Measurements from ENCODE around the gene TNFRSF19.

TNFRSF19 gene

GRCh38 chr13:23718996-23719395, 148.8 kb downstream of the TNFRSF19 start:
- Histone ChIP-seq H3K9ac (ENCODE audit: low read depth, low read length) (no peak overlapping the region), H3K4me1 (ENCODE audit: insufficient read depth, low read length) (peaks cover 6% of the 10 kb centered on the region; the same call in 1 of the 2 replicates), H3K9me3 (ENCODE audit: control insufficient read depth, insufficient read depth, low read length) (no peaks in the 10 kb centered on the region), H3K36me3 (ENCODE audit: insufficient read depth, low read length) (no peaks in the 10 kb centered on the region)

- Histone ChIP-seq H3K36me3 (ENCODE audit: insufficient read depth, low read length) (no peaks in the 10 kb centered on the region), H3K9me3 (ENCODE audit: control insufficient read depth, insufficient read depth, low read length) (no peaks in the 10 kb centered on the region), H3K9ac (ENCODE audit: low read depth, low read length) (no peak overlapping the region), H3K4me1 (ENCODE audit: insufficient read depth, low read length) (peaks cover 6% of the 10 kb centered on the region; the same call in 1 of the 2 replicates)
These were observed 152.7 kb downstream of the TNFRSF19 start for GRCh38 chr13:23722726-23723453.

- H3K36me3 ChIP-seq (ENCODE audit: insufficient read depth, low read length): no peaks in the 10 kb centered on the region
- no peaks in the 10 kb centered on the region for H3K9me3 ChIP-seq (ENCODE audit: control insufficient read depth, insufficient read depth, low read length)
- no peak overlapping the region for H3K9ac ChIP-seq (ENCODE audit: low read depth, low read length)
- H3K4me1 ChIP-seq (ENCODE audit: insufficient read depth, low read length): peaks cover 6% of the 10 kb centered on the region; the same call in 1 of the 2 replicates
These were observed 153.3 kb downstream of the TNFRSF19 start for GRCh38 chr13:23723471-23723870.

- Histone ChIP-seq H3K36me3 (ENCODE audit: insufficient read depth, low read length) (no peaks in the 10 kb centered on the region), H3K9me3 (ENCODE audit: control insufficient read depth, insufficient read depth, low read length) (no peaks in the 10 kb centered on the region), H3K4me1 (ENCODE audit: insufficient read depth, low read length) (peaks cover 6% of the 10 kb centered on the region; the same call in 1 of the 2 replicates), H3K9ac (ENCODE audit: low read depth, low read length) (no peak overlapping the region)
These were observed 154.2 kb downstream of the TNFRSF19 start for GRCh38 chr13:23724196-23724970.
